WTC11 (cell line): ENCODE results near the gene MAST4. TPM values are rescaled to one million over a fixed set of nuclear protein-coding genes. Genes with fewer than 3 reads are reported as not detected.

Experiments
- ATAC-seq: fragments of 200-7000 bp; cut with Tn5 transposase; 2 replicates; pipeline ENCODE4 v1.10.0; 2021; ENCODE audit warnings: mild to moderate bottlenecking, moderate library complexity
- CTCF ChIA-PET: fragments of 300-600 bp; sonication (Branson Sonifier 250); formaldehyde crosslinking; loops from one replicate; lab custom pipeline; 2021; ENCODE audit warnings: antibody characterized with exemption; lab: Charles Lee
- POLR2A ChIA-PET: fragments of 350-600 bp; sonication (Branson Sonifier 250); formaldehyde crosslinking; loops from one replicate; lab custom pipeline; 2021; ENCODE audit warnings: antibody characterized with exemption; lab: Charles Lee
- DNase-seq: peaks from one replicate; pipeline ENCODE4 v3.0.0; 2021; ENCODE audit warnings: low spot score
- H3K27ac Mint-ChIP-seq: 2 replicates; pipeline ENCODE4 v1.8.0; 2021; ENCODE audit warnings: mixed read lengths
- H3K27me3 Mint-ChIP-seq: 2 replicates; pipeline ENCODE4 v1.8.0; 2021; ENCODE audit warnings: low read depth, mild to moderate bottlenecking, moderate library complexity, mixed read lengths
- H3K36me3 Mint-ChIP-seq: 2 replicates; pipeline ENCODE4 v1.8.0; 2021; ENCODE audit warnings: mixed read lengths
- H3K4me1 Mint-ChIP-seq: 2 replicates; pipeline ENCODE4 v1.8.0; 2022; ENCODE audit warnings: mixed read lengths
- H3K4me3 Mint-ChIP-seq: 2 replicates; pipeline ENCODE4 v1.8.0; 2021; ENCODE audit warnings: mild to moderate bottlenecking, moderate library complexity, mixed read lengths
- H3K9me3 Mint-ChIP-seq: 2 replicates; pipeline ENCODE4 v1.8.0; 2021; ENCODE audit warnings: mixed read lengths
- E2F5 ChIP-seq: sonication (generic); formaldehyde crosslinking; IDR thresholded peaks from 2 replicates; pipeline ENCODE4 v1.8.1; 2022; ENCODE audit warnings: mild to moderate bottlenecking, moderate library complexity, missing genetic modification reagents
- GRHL2 ChIP-seq: fragments of 250-450 bp; sonication (Bioruptor Pico); IDR thresholded peaks from 2 replicates; pipeline ENCODE4 v1.8.0; 2022; ENCODE audit warnings: mild to moderate bottlenecking, moderate library complexity; ENCODE audit not compliant: insufficient replicate concordance, severe bottlenecking
- MLX ChIP-seq: sonication (generic); formaldehyde crosslinking; IDR thresholded peaks from 2 replicates; pipeline ENCODE4 v1.8.1; 2023; ENCODE audit warnings: mild to moderate bottlenecking, missing genetic modification reagents, moderate library complexity
- MXD4 ChIP-seq: fragments of 250-450 bp; sonication (Bioruptor Pico); IDR thresholded peaks from 2 replicates; pipeline ENCODE4 v1.8.0; 2021; ENCODE audit warnings: mild to moderate bottlenecking, moderate library complexity, borderline replicate concordance
- PRDM15 ChIP-seq: sonication (generic); formaldehyde crosslinking; IDR thresholded peaks from 2 replicates; pipeline ENCODE4 v1.8.0; 2022; ENCODE audit warnings: missing genetic modification reagents
- SMAD4 ChIP-seq: sonication (generic); formaldehyde crosslinking; IDR thresholded peaks from 2 replicates; pipeline ENCODE4 v1.8.0; 2022; ENCODE audit warnings: mild to moderate bottlenecking, missing genetic modification reagents
- USF2 ChIP-seq: sonication (generic); formaldehyde crosslinking; IDR thresholded peaks from 2 replicates; pipeline ENCODE4 v1.8.1; 2023; ENCODE audit warnings: mild to moderate bottlenecking, missing genetic modification reagents, moderate library complexity
- ZBTB43 ChIP-seq: sonication (generic); formaldehyde crosslinking; IDR thresholded peaks from 2 replicates; pipeline ENCODE4 v1.8.1; 2023; ENCODE audit warnings: mild to moderate bottlenecking, missing genetic modification reagents
- total RNA-seq: library from RNA; stranded (reverse); gene quantifications from 3 replicates; pipeline ENCODE4 v1.2.3, GENCODE V29; 2021
- TF ChIP-seq, protein P1 (sequence below): sonication (generic); formaldehyde crosslinking; IDR thresholded peaks from 2 replicates; pipeline ENCODE4 v1.8.1; 2023; ENCODE audit warnings: mild to moderate bottlenecking, missing genetic modification reagents
- TF ChIP-seq, protein P2 (sequence below): sonication (generic); formaldehyde crosslinking; IDR thresholded peaks from 2 replicates; pipeline ENCODE4 v1.8.0; 2022; ENCODE audit warnings: mild to moderate bottlenecking, missing genetic modification reagents
- TF ChIP-seq, protein P3 (sequence below): fragments of 250-450 bp; sonication (Bioruptor Pico); IDR thresholded peaks from 2 replicates; pipeline ENCODE4 v1.8.0; 2021; ENCODE audit warnings: mild to moderate bottlenecking
- TF ChIP-seq, protein P4 (sequence below): sonication (generic); formaldehyde crosslinking; IDR thresholded peaks from 2 replicates; pipeline ENCODE4 v1.8.0; 2022; ENCODE audit warnings: mild to moderate bottlenecking, missing genetic modification reagents
- TF ChIP-seq, protein P5 (sequence below): sonication (generic); formaldehyde crosslinking; IDR thresholded peaks from 2 replicates; pipeline ENCODE4 v1.8.1; 2022; ENCODE audit warnings: low read depth, mild to moderate bottlenecking, moderate library complexity, missing genetic modification reagents, borderline replicate concordance
- TF ChIP-seq, protein P6 (sequence below): sonication (generic); formaldehyde crosslinking; IDR thresholded peaks from 2 replicates; pipeline ENCODE4 v1.8.0; 2023; ENCODE audit warnings: missing genetic modification reagents, mild to moderate bottlenecking, borderline replicate concordance

MAST4 gene
- total RNA-seq, 1 experiment from 2014 or later: 8.0 TPM

GRCh38 chr5:66777868-66778267 lies 181.7 kb downstream of the MAST4 start:
- no peak overlapping the region for H3K4me3 Mint-ChIP-seq
- H3K27me3 Mint-ChIP-seq: no peaks in the 10 kb centered on the region
- TF ChIP-seq PRDM15 (no peak), E2F5 (CRISPR knock-in tag) (no peak), MXD4 (no peak), USF2 (CRISPR knock-in tag) (no peak), ZBTB43 (CRISPR knock-in tag) (no peak)
- TF ChIP-seq, protein P1, sequence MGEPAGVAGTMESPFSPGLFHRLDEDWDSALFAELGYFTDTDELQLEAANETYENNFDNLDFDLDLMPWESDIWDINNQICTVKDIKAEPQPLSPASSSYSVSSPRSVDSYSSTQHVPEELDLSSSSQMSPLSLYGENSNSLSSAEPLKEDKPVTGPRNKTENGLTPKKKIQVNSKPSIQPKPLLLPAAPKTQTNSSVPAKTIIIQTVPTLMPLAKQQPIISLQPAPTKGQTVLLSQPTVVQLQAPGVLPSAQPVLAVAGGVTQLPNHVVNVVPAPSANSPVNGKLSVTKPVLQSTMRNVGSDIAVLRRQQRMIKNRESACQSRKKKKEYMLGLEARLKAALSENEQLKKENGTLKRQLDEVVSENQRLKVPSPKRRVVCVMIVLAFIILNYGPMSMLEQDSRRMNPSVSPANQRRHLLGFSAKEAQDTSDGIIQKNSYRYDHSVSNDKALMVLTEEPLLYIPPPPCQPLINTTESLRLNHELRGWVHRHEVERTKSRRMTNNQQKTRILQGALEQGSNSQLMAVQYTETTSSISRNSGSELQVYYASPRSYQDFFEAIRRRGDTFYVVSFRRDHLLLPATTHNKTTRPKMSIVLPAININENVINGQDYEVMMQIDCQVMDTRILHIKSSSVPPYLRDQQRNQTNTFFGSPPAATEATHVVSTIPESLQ: no peak
- TF ChIP-seq, protein P2, sequence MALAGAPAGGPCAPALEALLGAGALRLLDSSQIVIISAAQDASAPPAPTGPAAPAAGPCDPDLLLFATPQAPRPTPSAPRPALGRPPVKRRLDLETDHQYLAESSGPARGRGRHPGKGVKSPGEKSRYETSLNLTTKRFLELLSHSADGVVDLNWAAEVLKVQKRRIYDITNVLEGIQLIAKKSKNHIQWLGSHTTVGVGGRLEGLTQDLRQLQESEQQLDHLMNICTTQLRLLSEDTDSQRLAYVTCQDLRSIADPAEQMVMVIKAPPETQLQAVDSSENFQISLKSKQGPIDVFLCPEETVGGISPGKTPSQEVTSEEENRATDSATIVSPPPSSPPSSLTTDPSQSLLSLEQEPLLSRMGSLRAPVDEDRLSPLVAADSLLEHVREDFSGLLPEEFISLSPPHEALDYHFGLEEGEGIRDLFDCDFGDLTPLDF: no peak
- TF ChIP-seq, protein P3, sequence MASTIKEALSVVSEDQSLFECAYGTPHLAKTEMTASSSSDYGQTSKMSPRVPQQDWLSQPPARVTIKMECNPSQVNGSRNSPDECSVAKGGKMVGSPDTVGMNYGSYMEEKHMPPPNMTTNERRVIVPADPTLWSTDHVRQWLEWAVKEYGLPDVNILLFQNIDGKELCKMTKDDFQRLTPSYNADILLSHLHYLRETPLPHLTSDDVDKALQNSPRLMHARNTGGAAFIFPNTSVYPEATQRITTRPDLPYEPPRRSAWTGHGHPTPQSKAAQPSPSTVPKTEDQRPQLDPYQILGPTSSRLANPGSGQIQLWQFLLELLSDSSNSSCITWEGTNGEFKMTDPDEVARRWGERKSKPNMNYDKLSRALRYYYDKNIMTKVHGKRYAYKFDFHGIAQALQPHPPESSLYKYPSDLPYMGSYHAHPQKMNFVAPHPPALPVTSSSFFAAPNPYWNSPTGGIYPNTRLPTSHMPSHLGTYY (CRISPR knock-in tag): no peak
- TF ChIP-seq, protein P4, sequence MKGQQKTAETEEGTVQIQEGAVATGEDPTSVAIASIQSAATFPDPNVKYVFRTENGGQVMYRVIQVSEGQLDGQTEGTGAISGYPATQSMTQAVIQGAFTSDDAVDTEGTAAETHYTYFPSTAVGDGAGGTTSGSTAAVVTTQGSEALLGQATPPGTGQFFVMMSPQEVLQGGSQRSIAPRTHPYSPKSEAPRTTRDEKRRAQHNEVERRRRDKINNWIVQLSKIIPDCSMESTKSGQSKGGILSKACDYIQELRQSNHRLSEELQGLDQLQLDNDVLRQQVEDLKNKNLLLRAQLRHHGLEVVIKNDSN (CRISPR knock-in tag): no peak
- TF ChIP-seq, protein P5, sequence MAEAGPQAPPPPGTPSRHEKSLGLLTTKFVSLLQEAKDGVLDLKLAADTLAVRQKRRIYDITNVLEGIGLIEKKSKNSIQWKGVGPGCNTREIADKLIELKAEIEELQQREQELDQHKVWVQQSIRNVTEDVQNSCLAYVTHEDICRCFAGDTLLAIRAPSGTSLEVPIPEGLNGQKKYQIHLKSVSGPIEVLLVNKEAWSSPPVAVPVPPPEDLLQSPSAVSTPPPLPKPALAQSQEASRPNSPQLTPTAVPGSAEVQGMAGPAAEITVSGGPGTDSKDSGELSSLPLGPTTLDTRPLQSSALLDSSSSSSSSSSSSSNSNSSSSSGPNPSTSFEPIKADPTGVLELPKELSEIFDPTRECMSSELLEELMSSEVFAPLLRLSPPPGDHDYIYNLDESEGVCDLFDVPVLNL: no peak
- peaks cover 10% of the 10 kb centered on the region for H3K9me3 Mint-ChIP-seq
- DNase-seq (no peak), ATAC-seq (no peak)
- POLR2A ChIA-PET: no interaction called here
- H3K4me1 Mint-ChIP-seq: no peaks in the 10 kb centered on the region
- peaks cover 5% of the 10 kb centered on the region for H3K36me3 Mint-ChIP-seq
- CTCF ChIA-PET: no interaction called here
- H3K27ac Mint-ChIP-seq: no peak overlapping the region

- Mint-ChIP-seq H3K4me1 (no peaks in the 10 kb centered on the region), H3K36me3 (peaks cover 5% of the 10 kb centered on the region), H3K27me3 (no peaks in the 10 kb centered on the region), H3K9me3 (peaks cover 10% of the 10 kb centered on the region), H3K27ac (no peak overlapping the region), H3K4me3 (no peak overlapping the region)
- ChIA-PET CTCF (no interaction called here), POLR2A (no interaction called here)
- DNase-seq (no peak), ATAC-seq (no peak)
- TF ChIP-seq, protein P6, sequence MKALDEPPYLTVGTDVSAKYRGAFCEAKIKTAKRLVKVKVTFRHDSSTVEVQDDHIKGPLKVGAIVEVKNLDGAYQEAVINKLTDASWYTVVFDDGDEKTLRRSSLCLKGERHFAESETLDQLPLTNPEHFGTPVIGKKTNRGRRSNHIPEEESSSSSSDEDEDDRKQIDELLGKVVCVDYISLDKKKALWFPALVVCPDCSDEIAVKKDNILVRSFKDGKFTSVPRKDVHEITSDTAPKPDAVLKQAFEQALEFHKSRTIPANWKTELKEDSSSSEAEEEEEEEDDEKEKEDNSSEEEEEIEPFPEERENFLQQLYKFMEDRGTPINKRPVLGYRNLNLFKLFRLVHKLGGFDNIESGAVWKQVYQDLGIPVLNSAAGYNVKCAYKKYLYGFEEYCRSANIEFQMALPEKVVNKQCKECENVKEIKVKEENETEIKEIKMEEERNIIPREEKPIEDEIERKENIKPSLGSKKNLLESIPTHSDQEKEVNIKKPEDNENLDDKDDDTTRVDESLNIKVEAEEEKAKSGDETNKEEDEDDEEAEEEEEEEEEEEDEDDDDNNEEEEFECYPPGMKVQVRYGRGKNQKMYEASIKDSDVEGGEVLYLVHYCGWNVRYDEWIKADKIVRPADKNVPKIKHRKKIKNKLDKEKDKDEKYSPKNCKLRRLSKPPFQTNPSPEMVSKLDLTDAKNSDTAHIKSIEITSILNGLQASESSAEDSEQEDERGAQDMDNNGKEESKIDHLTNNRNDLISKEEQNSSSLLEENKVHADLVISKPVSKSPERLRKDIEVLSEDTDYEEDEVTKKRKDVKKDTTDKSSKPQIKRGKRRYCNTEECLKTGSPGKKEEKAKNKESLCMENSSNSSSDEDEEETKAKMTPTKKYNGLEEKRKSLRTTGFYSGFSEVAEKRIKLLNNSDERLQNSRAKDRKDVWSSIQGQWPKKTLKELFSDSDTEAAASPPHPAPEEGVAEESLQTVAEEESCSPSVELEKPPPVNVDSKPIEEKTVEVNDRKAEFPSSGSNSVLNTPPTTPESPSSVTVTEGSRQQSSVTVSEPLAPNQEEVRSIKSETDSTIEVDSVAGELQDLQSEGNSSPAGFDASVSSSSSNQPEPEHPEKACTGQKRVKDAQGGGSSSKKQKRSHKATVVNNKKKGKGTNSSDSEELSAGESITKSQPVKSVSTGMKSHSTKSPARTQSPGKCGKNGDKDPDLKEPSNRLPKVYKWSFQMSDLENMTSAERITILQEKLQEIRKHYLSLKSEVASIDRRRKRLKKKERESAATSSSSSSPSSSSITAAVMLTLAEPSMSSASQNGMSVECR: no peak
- TF ChIP-seq MLX (no peak), GRHL2 (CRISPR knock-in tag) (no peak), SMAD4 (no peak)
Observed at GRCh38 chr5:66779528-66779927, 183.3 kb downstream of the MAST4 start.
